ENCODE measurements around the gene LARP1.

The LARP1 gene

GRCh38 chr5:154764967-154765366 is 9.8 kb downstream of the LARP1 start:
- no peak for DNase-seq

- DNase-seq, result no peak
Observed at GRCh38 chr5:154765396-154765925, 10.3 kb downstream of the LARP1 start.

DNA sequence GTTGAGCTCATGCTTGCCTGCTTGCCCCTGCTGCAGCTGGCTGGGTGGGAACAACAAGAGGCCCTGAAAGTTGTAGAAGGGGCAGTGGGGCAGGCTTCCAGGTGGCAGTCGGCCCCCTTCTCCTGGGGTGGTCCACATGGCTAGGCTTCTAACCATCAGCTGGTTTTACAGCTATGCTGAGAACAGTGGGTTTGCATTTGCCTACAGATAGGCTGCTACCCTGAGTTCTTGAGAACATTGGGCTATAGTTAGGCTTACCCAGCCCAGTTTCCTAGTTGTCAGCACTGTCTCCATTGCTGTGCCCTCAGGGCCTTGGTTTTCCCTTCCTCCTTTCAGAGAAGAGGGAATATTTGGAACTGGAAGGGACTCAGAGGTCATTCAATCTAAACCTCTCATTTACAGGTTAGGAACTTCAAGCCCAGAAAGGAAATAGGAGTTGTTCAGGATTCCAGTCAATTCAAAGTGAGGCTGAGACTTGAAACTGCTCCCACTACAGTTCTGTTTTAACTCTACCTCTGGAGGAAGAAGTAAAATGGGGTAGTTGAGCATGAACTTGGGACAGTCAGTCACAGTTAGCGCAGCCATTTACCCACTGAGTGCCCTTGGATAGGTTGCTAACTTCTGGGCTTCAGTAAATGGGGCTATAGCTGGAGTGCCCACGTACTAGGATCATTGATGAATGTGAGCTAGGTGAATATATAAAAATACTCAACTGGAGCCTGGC is 11.5 kb downstream of the LARP1 start:
- DNase-seq, result no peak

DNA sequence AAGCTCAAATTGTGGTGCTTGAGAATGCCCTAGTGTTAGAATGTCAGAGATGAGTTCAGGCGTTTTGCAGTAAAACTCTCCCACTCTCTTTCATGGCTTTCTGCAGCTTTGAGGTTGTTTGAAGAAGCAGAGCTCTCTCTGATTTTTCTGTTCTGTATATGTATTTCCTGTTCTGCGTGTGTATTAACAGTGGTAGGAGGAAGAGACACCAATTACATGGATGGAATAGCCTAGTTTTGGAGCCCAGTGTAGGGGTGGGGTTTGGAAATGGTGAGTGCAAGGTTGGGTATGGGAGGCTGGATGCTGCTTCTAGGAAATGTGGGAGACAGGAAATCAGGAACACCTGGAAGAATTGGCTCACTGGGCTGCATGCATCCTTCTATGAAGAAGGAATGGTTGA is 12.4 kb downstream of the LARP1 start:
- DNase-seq, result no peak

- no peak for DNase-seq
Observed at GRCh38 chr5:154768207-154768606, 13.0 kb downstream of the LARP1 start.

- no peak for DNase-seq
Observed at GRCh38 chr5:154770111-154770510, 14.9 kb downstream of the LARP1 start.

GRCh38 chr5:154771383-154771901 is 16.3 kb downstream of the LARP1 start:
- no peak for DNase-seq

DNA sequence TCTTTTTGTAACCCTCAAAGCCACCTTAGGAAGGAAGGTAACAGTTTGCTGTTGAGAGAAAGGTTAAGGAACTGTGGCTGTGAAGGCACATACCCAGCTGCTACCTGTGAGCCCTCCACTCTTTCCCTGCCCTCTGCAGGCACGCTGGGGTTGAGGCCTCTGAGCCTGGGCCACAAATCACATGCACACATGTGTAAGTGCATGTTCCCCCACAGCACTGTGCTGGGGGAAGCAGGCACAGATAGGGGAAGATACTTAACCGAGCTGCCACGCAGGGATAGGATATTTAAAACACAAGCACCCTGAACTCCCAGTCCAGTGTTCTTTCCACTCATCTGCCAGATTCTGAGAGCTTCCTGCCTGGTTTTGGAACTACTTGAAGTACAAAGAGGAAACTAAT is 18.1 kb downstream of the LARP1 start:
- DNase-seq, result no peak

DNA sequence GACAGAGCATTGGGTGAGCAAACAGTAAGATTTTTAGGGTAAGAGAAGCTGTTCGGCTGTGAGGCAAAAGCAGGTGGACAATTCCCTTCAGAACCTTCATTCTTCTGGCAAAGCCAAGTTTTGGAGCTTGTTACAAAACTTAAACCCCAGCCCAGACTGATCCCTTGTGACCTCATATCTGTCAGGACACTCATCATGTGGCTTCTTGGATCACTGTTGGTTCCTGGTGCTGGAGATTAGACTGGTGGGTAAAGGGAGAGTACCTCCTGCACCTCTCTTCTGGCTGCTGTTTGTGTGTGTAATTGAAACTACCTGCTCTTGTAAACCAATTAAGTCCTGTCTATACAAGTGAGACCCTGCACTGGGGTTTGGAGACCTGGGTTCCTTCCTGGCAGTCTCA is 21.0 kb downstream of the LARP1 start:
- no peak for DNase-seq

DNA sequence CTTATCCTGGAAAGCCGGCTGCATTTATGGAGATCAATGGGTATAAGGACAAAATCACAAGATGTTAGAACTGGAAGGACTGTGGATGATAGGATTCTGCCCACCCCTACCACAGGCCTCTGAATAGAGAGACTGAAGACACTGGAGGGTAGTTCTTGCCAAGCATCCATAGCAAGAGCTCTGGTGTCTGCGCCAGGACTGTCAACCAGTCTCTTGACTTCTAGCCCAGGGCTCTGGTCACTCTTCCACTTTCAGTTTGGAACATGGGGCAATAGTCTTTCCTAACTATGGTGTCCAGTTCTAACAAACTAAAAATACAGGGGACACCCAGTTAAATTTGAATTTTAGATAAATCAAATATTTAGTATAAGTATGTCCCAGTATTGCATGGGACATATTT is 23.4 kb downstream of the LARP1 start:
- no peak for DNase-seq

GRCh38 chr5:154779105-154779504 is 23.9 kb downstream of the LARP1 start:
- peak; percentile 6 for DNase-seq

DNA sequence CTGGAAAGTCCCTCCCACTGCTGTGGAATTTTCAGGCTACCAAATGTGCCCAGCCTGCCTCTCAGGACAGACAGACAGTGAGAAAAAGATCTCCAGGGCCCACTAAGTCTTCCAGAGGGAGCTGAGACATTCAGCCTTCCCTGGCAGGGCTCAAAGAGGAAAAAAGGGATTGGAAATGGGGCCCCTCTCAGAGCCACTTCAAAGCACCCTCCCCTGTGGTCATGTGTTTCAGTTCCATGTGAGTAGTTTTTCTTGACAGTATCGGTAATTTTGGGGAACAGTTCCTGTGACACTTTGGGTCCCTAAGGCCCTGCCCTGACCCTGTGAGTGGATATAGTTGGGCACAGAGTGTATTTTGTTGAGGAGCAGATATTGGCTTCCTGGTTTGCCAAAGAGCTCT is 25.0 kb downstream of the LARP1 start:
- no peak for DNase-seq

- DNase-seq, result no peak
Observed at GRCh38 chr5:154782326-154782725, 27.1 kb downstream of the LARP1 start.

DNA sequence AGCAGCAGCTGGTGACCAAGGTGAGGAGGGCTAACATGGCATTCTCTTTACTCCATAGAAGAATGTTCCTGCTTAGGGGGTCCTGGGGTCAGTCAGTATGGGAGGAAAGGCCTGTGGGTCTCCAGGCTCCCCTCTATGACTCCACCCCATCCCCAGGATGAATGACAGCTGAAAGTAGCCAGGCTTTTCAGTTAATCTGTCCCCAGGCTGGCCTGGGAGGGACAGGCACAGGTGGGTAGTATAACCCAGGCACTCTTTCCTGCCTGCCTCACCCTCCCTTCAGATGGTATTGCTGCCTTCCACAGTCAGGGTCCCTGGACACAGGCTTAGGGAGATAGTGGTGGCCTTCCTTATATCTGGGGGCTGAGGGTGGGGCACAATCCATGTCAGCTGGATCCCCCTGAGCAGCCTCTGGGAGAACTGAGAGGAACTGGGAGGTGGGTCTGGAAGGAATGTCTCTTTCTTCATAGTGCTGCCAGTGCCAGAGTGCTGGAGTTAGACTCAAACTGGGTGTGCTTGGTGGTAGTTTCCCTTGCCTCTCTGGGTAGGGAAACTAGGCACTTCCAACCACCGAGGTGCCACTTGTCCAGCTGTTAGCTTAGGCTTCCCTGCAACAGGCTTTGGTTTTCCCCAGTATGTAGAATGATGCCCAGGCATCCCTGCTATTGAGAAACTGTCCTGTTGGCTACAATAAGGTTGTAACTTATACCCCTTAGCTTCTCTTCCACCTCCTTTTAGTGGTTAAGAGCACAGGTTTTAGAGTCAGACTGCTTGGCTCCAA is 27.8 kb downstream of the LARP1 start:
- no peak for DNase-seq

DNA sequence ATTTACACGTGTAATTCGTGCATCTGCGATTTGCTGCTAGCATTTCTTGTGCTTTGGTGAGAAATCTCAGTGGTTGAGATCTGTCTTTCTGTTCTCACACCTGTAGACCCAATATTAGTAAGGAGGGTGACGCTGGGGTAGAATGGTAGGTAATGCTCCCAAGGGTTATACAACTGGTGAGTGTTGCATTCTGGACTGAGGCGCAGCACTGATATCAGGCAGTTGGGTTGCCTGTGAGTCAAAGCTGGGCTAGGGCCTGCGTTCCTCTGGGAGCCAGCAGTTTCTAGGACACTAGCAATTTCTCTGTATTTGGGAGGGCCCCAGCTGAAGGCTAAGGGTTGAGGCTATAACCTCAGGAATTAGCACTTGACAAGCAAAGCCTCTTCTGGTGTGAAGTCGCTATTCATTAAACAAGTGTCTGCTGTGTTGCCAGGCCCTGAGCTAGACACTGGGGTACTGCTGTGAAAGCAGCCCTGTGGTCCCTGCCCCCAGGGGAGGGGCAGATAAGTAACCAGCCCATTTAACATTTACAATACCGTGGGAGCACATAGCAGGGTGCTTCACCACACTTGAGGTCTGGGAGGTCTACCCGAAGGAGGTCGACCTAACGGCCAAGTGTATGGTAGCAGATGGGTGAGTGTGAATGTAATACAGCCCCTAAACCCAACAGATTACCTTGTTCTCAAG is 28.7 kb downstream of the LARP1 start:
- DNase-seq, result no peak

GRCh38 chr5:154784856-154785255 is 29.7 kb downstream of the LARP1 start:
- DNase-seq, result no peak

DNA sequence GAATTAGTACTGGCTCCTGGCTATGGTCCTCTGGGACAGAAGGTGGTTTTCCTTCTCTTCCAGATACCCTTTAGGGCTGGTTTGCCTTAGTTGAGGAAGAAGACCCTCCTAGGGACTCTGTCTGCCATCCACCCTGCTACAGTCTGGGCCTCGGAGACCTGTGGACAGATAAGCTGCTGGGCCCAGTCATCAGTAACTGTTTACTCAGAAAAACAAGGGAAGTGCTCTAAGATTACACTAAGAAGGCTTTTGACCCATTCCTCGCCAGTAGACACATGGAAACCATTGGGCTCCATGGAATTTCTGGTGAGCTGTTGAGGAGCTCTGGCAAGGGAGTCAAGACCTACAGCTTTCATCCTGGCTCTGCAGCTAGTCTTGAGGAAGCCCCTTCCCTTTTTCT is 31.2 kb downstream of the LARP1 start:
- DNase-seq, result no peak

- no peak for DNase-seq
Observed at GRCh38 chr5:154788212-154788611, 33.0 kb downstream of the LARP1 start.

DNA sequence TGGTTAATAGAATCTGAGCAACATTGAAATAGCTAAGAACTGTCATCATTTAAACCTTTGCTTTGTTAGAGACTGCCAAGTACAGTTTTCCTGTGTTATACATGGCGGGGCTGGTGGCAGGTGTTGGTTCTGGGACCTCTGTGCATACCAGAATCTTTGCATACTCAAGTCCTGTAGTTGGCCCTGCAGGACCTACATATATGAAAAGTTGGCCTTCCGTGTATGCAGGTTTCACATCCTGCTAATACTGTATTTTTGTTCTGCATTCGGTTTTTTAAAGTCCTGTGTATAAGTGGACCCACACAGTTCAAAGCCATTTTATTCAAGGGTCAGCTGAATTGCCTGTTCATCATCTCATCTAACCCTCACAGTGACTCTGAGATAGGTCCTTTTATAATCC is 36.4 kb downstream of the LARP1 start:
- no peak for DNase-seq

DNA sequence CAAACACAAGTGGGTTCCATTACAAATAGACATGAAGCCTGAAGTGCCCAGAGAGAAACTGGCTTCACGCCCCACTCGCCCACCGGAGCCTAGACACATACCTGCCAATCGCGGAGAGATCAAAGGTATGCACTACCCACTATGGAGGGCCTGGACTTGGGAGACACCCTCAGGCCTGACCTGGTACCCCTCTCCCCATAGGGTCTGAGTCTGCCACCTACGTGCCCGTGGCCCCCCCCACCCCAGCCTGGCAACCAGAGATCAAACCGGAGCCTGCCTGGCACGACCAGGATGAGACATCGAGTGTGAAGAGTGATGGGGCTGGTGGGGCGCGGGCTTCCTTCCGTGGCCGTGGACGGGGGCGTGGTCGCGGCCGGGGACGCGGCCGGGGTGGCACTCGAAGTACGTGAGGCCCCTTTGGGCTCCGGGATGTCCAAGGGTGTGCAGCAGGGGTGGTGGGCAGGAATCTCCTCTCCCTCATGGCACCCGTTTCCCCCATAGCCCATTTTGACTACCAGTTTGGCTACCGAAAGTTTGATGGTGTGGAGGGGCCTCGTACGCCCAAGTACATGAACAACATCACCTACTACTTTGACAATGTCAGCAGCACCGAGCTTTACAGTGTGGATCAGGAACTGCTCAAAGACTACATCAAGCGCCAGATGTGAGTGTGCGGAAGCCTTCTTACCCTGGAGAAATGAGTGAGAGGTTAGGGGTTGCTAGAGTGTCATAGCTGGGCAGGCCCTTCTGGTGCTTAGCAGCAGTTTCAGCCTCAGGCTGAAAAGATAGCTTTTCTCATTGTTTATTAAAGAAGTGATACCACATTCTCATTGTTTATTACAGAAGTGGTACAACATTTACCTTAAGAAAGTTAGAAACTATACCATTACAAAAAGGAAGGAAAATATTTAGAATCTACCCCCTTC is 38.7 kb downstream of the LARP1 start:
- DNase-seq, result no peak

DNA sequence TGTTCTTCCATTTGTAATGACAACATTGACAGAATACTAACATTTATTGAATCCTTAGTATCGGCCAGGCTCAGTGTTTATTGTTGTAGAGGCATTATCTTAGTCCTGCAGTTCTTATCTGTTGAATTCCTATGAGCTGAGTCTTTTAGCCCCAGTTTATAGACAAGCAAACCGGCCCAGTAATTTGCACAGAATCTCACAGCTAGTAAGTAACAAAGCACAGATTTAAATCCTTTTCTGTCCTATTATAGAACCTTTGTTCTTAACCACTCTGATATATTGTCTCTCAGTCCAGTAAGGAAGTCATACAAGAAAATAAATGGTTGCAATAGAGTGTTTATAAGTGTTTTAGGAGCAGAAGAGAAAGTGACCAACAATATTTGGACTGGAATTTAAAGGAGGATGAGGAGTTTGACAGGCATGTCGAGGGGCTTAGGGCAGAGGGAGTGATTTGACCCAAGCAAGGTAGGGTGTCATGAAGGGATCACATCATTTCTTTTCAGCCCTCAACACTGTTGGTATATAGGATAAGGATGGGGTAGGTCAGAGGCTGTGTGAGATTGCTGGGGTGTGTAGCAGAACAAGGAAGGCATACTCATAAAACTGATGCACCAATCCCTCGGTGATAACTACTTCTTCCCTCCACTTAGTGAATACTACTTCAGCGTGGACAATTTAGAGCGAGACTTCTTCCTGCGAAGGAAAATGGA is 39.5 kb downstream of the LARP1 start:
- no peak for DNase-seq

DNA sequence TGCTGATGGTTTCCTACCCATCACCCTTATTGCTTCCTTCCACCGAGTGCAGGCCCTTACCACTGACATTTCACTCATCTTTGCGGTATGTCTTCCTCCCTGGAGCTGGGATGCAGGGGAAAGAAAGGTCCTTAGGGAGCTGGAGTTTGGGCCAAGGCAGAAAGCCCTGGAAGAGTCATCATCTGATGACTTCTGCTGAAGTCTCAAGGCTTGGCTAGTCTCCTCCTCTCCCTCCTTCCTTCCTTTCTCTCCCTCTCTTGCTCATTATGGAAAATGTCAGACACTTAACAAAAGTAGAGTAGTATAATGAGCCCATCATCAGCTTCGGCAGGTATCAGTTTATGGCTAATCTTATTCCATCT is 40.0 kb downstream of the LARP1 start:
- no peak for DNase-seq
